ENCODE measurements around the gene FAM163A.

GRCh38 chr1:179814546-179814838 is 71.4 kb downstream of the FAM163A start:
- no peak for TF ChIP-seq CTCF (conservative IDR thresholded peaks at IDR 0.05; ENCODE audit: low read length)
- TF ChIP-seq EZH2phosphoT487 (IDR thresholded peaks at IDR 0.05; ENCODE audit: borderline replicate concordance), result no peak
